NK-92 (cell line): ENCODE data around the gene STX1B.
"Not testable (repeated sequence)": the region's sequence is repeated elsewhere in the genome, so short reads cannot be mapped to it uniquely, and the experiment has no call there.

ENCODE experiments used
- DNase-seq: peaks from one replicate; lab custom pipeline; 2025; ENCODE audit not compliant: unreplicated experiment; lab: John Stamatoyannopoulos, UW

STX1B gene

DNA sequence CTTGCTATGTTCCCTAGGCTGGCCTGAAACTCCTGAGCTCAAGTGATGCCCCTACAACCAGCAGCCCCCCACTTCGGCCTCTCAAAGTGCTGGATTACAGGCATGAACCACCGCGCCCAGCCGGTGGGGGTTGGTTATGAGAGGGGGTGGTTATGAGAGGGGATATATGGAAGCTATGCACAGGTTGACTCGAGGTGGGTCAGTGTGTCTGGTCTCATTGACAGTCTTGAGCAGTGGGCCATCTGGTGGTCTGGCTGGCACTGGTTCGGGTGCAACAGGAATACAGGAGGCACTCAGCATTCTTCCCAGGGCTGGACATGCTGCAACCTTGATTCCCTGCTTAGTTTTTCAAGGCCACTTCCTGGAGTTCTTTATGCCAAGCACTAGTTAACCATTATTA lies 5.6 kb upstream of the STX1B start:
- no peak for DNase-seq

DNA sequence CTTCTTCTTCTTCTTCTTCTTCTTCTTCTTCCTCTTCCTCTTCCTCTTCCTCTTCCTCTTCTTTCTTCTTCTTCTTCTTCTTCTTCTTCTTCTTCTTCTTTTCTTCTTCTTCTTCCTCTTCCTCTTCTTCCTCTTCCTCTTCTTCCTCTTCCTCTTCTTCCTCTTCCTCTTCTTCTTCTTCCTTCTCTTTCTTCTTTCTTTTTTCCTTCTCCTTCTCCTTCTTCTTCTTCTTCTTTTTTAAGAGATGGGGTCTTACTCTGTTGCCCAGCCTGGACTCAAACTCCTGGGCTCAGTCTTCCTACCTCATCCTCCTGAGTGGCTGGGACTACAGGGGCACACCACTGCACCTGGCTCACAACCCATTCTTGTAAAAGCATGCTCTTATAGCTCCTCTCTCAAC lies 2.9 kb upstream of the STX1B start:
- not testable (repeated sequence) for DNase-seq

DNA sequence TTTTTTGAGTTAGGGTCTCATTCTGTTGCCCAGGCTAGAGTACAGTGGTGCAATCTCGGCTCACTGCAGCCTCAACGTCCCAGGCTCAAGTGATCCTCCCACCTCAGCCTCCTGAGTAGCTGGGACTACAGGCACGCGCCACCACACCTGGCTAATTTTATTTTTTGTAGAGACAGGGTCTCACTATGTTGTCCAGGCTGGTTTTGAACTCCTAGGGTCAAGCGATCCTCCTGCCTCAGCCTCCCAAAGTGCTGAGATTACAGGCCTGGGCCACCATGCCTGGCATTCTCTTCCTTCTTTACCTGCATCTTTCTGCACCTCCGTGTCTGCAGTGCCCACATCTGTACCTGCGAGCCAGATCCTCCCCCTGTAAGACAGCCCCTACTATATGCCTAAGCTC lies 1.4 kb upstream of the STX1B start:
- DNase-seq: not testable (repeated sequence)

DNA sequence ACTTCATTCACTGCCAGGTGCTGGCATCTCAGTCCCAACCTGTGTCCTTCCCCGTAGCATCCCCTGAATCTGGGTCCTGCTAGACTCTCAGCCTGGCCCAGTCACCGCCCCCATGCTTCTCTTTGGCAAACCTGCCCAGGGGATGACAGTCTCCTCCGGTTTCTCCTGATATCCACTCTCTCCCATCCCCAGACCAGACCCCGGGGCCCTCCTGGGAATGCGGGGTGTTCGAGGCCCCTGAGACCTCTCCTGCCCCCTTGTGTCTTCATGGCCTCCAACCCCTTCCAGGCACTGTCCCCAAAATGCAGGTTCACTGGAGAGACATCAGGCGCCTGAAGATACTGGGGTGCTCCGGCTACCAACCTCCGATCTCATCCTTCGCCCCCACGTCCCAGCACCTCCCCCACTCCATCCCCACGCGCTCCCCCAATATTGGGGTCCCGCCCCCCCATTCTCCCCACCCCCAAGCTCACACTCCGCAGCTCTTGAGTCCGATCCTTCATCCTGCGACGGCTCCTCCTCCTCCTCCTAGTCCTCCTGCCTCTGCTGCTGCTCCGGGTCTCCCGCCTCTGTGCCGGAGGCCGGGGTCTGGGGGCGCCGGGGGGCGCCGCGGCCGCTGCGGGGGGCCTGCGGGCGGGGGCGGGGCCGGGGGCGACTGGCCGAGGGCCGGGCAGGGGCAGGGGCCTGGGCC lies 399 bp downstream of the STX1B start:
- no peak for DNase-seq

DNA sequence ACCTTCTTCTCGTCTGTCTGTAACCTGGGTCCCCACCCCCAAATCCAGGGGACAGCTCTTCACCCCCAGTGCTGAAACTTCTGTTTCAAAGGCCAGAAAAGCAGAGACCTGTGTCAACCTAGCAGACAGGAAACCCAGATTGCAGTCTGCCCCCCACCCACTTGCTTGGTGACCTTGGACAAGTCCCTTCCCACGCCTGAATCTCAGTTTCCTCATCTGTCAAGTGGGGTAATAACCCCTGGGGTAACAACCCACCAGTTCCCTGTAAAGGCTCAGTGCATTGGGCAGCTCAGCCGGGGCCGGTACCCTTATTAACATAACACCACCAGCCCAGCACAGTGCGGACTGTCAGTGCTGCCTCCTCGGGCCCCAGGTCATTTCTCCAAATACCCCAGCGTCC lies 1.3 kb downstream of the STX1B start:
- no peak for DNase-seq

DNA sequence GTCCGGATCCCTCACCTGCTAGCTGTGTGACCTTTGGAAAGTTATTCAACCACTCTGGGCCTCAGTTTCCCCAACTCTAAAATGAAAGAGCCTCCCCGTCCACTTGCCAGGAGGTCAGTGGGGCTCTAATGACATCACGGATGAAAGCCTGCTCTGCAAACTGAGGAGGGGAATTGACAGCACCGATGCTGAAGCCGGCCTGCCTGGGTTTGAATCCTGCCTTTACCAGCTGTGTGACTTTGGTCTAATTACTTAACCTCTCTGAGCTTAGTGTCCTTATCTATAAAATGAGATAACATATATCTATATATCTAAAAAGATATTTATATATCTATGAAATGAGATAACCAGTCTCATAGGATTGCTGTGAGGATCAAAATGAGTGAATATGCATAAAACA lies 1.9 kb downstream of the STX1B start:
- no peak for DNase-seq

DNA sequence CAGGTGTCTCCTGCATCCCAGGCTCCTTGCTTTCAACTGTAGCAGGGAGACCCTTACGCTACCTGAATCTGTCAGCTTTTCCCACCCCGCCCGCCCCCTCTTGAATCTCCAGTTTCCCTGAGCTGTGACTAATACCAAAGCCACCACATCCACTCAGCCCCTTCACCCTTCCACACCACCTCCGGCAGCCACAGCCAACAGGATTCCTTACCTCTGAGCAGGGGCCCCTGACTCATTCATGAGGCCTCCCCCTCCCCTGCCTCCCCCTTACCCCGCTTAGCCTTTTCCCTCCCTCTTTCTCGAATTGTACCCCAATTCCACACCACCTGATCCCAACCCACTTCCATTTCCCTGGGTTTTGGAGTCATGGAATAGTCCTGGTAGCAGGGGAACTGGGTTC lies 2.3 kb downstream of the STX1B start:
- DNase-seq: no peak

DNA sequence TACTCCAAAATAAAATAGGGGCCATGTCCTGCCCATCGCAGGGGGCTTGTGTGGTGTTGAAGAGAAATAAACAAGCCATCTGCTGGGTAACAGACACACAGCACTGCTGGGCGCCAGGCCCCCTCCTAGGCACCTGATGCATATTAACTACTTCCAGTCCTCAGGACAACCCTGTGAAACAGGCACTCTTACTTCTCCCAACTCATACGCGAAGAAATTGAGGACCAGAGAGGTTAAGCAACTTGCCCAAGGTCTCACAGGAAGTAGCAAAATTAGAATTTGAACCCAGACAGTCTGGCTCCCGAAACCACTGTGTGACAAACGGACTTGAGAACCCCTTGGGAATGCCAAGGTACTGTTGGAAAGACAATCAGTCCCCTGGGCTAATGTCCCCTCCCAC lies 2.8 kb downstream of the STX1B start:
- DNase-seq: no peak

DNA sequence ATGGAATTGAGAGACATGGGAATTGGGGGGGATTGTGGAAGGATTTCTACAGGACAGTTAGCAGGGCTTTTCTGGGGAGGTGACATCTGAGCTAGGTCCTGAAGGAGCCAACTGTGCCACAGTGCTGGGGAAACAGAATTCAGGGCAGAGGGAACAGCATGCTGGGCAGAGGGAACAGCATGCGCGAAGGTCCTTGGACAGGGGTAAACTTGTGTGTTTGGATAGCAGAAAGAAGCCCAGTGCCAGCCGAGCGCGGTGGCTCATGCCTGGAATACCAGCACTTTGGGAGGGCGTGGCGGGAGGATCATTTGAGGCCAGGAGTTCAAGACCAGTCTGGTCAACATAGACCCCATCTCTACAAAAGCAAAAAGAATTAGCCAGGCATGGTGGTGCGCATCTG lies 3.8 kb downstream of the STX1B start:
- DNase-seq: no peak

DNA sequence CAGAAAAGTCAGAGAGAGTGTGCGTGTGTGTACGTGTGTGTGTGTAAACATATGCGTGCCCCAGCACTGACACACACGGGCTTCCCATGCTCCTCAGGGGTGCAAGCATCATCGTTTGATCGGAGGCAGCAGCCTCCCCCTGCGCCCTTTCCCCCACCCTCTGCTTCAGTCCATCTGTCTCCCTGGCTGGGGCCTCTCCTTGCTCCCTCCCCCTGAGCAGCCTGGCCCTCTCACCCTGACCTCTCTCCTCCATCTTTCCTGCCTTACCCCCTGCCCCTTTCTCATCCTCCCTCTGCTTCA lies 4.4 kb downstream of the STX1B start:
- DNase-seq: no peak

DNA sequence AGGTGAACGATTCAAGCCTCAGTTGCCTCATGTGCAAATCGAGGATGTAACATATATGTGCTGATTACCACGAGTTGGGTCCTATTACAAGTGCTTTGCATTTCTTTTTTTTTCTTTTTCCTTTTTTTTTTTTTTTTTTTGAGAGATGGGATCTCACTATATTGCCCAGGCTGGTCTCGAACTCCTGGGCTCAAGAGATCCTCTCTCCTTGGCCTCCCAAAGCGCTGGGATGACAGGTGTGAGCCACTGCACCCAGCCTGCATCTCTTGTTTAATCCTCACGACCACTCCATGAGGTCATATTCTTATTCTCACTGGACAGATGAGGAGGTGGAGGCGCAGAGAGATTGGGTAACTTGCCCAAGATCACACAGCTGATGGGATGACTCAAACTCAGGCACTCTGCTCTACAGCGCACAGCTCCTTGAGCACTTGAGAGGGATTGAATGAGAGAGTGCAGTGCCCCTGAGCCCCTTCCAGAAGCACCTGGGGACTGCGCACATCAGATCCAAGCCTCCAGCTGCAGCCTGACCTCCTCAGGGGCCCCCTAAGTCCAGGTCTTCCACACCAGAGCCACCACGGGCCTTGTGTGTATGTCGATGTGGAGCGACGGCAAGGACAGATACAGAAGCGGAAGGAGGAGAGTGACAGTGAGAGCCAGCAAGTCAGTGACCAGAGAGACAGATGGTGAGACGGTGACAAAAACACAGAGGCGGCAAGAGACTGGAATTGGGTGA lies 4.9 kb downstream of the STX1B start:
- DNase-seq: no peak

DNA sequence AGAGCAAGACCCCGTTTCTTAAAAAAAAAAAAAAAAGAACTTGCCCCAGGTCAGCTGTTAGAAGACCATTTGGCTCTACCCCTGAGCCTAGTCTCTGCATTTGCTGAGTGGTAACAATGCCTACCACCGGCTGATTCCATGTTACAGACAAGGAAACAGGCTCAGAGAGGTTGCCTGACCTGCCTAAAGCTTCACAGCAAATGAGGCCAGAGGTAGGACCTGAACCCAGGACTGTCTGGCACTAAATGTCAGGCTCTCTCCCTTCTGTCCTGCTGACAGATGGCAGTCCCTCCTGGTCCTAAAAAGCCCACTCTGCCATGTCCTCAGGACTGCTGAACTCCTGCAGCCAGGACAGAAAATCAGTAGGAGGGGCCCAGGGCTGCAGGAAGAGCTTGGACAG lies 5.8 kb downstream of the STX1B start:
- no peak for DNase-seq

DNA sequence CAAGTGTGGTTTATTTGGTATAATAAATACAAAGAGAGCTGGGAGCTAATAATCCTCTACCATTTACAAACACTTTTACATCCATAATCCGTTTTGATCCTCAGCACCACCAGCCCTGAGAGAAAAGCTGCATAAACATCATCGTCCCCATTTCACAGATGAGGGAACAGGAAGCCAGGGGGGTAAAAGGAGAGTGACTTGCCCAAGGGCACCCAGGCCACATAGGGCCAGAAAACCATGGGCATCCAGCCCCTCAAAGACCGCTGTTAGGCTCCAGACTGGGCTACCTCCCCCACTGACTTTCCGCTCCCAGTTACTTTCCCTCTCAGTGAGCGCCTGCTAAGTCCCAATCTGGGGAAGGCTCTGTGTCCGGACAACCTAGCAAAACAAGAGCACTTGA lies 6.7 kb downstream of the STX1B start:
- no peak for DNase-seq

DNA sequence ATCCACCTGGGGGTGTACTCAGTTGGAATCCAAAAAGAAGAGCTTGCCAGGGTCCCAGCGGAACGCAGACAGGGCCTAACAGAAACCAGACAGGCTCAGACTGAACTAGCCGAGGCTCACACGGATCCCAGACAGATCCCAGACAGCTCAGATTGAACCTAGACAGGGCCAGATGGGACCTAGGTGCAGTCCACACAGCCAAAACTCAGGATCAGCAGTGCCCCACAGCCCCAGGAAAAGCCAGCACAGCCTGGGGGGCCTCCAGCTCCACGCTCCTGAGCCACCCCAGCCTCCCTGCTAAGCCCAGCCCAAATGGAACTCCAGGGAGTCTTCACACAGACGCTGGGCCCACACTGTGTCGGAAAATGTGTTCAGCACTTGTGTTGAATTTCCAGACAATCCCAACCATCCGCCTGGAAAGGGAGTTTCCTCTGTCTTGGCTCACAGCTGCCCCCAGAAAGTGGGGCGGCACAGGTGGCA lies 7.5 kb downstream of the STX1B start:
- DNase-seq: no peak

DNA sequence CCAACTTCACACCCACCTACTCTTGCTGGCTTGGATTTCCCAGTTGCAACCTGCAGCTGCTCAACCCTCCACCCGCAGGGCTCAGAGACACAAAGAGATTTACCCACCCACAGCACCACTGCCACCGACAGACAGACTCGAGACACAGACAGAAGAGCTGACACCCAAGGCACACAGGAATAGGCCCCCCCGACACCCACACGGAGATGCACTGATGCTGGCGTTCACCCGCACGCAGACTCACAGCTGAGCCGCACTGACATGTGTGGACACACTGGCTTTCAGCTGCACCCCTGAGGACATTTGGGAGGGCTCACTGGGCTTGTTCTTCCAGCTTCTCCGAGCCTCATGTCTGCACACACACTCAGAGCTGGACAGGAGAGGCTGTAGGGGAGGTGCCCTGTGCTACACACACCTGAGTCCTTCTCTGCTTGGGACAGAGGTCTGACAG lies 8.2 kb downstream of the STX1B start:
- DNase-seq: no peak

DNA sequence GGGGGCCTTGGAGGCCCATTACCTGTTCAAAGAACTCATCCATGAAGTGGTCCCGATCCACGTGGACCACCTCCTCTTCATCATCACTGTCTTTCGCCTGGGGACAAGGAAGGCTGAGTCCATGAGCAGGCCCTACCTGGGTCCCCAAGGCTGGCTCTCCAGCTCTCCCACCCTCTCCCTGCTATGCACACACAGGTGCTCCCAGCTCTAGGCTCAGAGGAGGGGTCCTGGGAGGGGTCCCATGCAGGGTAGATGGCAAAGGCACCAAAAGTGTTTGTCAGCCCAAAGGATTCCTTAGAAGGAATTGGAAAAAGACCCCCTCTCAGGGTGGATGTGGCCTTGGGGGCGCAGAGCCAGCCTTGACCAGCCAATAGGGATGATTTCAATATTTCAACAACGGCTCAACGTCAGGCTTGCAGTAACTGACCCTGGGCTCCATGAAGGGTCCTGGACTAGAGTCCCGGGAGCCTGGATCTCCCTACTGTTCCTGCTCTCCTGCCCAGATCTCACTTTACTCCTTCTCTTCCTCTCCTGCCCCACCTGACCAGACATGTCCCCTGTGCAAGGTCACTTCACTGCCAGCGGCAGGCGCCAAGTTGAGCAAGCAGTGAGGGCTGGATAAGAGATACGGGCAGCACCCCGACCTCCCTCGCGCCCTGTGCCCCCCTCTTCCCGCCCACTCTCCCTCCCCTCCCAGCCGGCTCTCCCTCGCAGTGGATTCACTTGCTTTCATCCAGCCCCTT lies 8.8 kb downstream of the STX1B start:
- no peak for DNase-seq

DNA sequence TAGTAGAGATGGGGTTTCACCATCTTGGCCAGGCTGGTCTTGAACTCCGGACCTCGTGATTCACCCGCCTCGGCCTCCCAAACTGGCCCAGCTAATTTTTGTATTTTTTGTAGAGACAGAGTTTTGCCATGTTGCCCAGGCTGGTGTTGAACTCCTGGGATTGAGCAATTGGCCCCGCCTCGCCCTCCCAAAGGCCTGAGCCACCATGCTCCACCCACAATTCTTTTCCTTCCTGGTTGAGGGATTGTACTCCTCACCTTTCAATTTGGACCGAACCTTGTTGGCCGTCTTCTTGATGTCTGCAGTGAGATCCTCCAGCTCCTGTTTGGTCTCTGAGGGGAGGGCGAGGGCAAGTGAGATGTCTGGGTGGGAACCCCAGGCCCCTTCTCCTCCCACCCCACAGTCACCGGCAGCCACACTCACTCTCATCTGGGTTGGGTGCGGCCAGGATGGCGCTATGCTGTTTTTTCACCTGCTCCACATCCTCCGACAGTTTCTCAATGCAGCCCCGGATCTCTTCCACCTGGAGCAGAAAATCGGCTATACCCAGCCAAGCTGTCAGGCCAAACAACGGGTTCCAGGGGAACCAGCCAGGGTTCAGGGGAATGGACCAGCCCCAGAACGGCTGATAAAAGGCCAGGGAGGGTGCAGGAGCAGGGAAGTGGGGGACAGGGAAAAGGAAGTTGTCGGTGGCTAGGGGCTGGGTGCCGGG lies 9.6 kb downstream of the STX1B start:
- no peak for DNase-seq

DNA sequence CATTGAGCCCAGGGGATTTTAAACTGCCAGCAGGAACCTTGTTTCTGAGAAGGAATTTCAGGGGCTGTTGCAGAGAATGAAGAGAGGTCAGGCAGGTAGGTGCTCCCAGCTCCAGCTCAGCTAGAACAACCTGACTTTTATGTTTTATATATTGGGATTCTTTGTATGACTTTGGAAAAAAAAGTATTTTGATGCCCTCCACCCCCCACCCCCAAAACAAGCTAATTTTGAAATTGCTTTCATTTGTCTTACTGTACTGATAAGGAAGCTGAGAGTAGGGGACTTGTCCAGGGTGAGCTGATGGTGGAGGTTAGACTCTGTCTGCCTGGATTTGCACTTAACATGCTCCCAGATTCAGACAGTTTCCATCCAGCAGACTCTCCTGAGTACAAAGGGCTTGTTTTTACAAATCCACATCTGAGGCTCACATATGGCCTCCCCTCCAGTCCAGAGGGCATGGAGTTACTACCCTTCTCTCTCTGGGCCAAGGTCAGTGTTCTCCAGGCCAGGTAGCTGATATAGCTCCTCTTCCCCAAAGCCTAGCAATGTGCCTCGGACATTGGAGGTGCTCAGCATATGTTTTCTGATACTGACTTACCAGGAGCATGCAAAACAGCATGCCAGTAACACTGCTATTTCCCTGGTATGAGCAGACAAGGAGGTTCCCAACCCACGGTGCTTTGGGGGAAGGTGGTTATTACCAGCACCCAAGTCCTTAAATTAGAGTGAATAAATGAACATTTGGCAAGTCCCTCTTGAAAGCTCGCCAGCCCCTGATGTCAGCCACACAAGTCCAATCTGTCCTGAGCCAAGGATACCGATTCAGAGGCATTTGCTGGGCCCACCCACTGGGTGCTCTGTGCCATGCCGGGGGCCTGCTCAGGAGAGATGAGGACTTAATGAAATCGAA lies 11.3 kb downstream of the STX1B start:
- DNase-seq: no peak

DNA sequence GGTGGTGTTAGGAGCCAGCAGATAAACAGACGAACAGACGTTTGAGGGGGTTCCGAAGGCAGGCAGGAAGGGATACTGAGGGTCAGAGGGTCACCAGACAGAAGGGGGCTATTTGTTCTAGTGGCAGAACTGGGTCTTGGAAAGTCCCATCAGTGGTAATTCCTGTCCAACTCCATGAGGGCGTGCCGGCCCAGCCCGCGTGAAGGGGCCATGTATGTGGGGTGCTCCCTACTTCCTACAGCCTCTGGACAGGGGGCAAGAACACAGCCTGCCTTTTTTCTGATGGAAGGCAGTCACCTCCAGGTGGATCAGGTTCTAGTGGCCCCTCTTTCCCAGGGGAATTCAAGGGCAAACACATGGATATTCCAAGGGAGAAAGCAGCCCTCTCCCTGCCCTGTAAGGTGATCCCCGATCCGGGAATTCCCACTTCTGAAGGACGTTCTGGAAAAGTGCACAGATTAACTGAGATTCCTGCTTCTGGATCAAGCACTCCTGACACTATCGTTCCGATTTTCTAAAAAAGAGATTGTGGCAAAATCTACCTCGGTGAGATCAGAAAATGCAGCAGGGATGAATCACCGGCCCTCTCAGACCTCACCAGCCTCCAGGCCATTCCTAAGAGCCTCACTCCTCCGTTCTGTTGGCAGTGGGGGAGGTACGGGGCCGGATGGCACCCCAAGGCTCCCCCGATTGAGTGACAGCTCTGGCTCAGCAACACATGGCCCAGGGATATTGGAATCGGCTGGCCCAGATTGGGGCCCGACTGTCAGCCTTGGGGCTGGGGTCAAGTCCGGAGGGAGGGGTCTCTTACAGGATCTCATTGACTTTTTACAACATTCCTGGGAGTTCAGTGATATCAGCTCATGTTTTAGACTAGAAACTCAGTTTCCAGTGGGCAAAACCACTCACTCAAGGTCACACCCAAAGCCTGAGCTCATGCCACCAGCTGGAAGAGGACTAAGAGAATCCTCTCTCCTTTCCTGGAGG lies 12.4 kb downstream of the STX1B start:
- no peak for DNase-seq
